Stimulated activated CD4-positive, alpha-beta T cell treated with anti-CD3 and anti-CD28 coated beads, Interleukin-1b, Interleukin-23, amount 100 ng/mL, for 48 hours (primary cell): ENCODE results near the gene CLIP3.
"Not testable (repeated sequence)": the region's sequence is repeated elsewhere in the genome, so short reads cannot be mapped to it uniquely, and the experiment has no call there.

Experiments
- DNase-seq: peaks from one replicate; pipeline ENCODE4 v3.0.0-alpha.2; 2020

The CLIP3 gene

GRCh38 chr19:36046443-36047050 is 13.9 kb upstream of the CLIP3 start:
- no peak for DNase-seq

- no peak for DNase-seq
These were observed 11.3 kb upstream of the CLIP3 start for GRCh38 chr19:36043952-36044351.

GRCh38 chr19:36041831-36042230 is 9.2 kb upstream of the CLIP3 start:
- DNase-seq: no peak

GRCh38 chr19:36041092-36041491 is 8.4 kb upstream of the CLIP3 start:
- DNase-seq: not testable (repeated sequence)

- DNase-seq: no peak
These were observed 7.8 kb upstream of the CLIP3 start for GRCh38 chr19:36040495-36040894.

GRCh38 chr19:36031308-36031707 is 1.4 kb downstream of the CLIP3 start:
- DNase-seq: no peak

GRCh38 chr19:36030264-36031148 is 2.2 kb downstream of the CLIP3 start:
- no peak for DNase-seq

GRCh38 chr19:36028313-36029041 is 4.2 kb downstream of the CLIP3 start:
- DNase-seq: no peak

GRCh38 chr19:36027696-36028095 is 5.0 kb downstream of the CLIP3 start:
- DNase-seq: no peak

- no peak for DNase-seq
These were observed 6.4 kb downstream of the CLIP3 start for GRCh38 chr19:36026091-36026876.

GRCh38 chr19:36025541-36025940 is 7.1 kb downstream of the CLIP3 start:
- DNase-seq: no peak

GRCh38 chr19:36023432-36023831 is 9.2 kb downstream of the CLIP3 start:
- no peak for DNase-seq

- no peak for DNase-seq
These were observed 13.5 kb downstream of the CLIP3 start for GRCh38 chr19:36019061-36019670.

GRCh38 chr19:36014012-36014924 is 18.4 kb downstream of the CLIP3 start, which contains the start of gene ALKBH6:
TSS of gene ALKBH6 (minus strand) at chr19:36014213. CDS start at chr19:36013397, 816 bp downstream.
- DNase-seq: peak; percentile 100

GRCh38 chr19:36013280-36014011 is 19.2 kb downstream of the CLIP3 start:
- no peak for DNase-seq

- no peak for DNase-seq
These were observed 22.3 kb downstream of the CLIP3 start for GRCh38 chr19:36010402-36010801.

GRCh38 chr19:36009633-36010379 is 22.9 kb downstream of the CLIP3 start:
- no peak for DNase-seq

GRCh38 chr19:36009220-36009619 is 23.5 kb downstream of the CLIP3 start:
- DNase-seq: peak; percentile 49

GRCh38 chr19:36008336-36008978 is 24.2 kb downstream of the CLIP3 start, which contains the start of gene SYNE4:
TSS of gene SYNE4 (minus strand) at chr19:36008813. CDS start at chr19:36008681, 132 bp downstream.
- DNase-seq: no peak
